Measurements from ENCODE around the gene ALPI. TPM values are rescaled to one million over a fixed set of nuclear protein-coding genes. Genes with fewer than 3 reads are reported as not detected.

Gene ALPI
- total and polyA plus RNA-seq, 2 donors (not counting 3 experiments of a cell fraction or from before 2014, with no cell fraction given): not detected

GRCh38 chr2:232415138-232415690 is 40.7 kb upstream of the ALPI start:
- H3K9ac ChIP-seq (replicated peaks; ENCODE audit: extremely low read depth, insufficient read depth, low read length): no peak overlapping the region
- dilution Hi-C loops (cut with MboI; ENCODE audit: extremely low pct_ligation_motif_present, low sequenced_read_pairs): no loop called here
- no peak overlapping the region for H3K27ac ChIP-seq (ENCODE audit: insufficient read depth, low read depth, low read length)
- no peaks in the 10 kb centered on the region for H3K9me1 ChIP-seq (replicated peaks; ENCODE audit: control insufficient read depth, extremely low read depth, insufficient read depth, low read length)
- H4K20me1 ChIP-seq (replicated peaks; ENCODE audit: control insufficient read depth, extremely low read depth, insufficient read depth, low read length): no peaks in the 10 kb centered on the region
- ChIA-PET POLR2A (no interaction called here), CTCF (no interaction called here)
- no peak overlapping the region for H3K4me2 ChIP-seq (ENCODE audit: insufficient read depth, low read length)
- FAIRE-seq: no peak
- peaks cover 30 to 48% of the 10 kb centered on the region in 2 experiments for H3K27me3 ChIP-seq (ENCODE audit: control insufficient read depth in 2 of 2, insufficient read depth in 2 of 2, low read length in 2 of 2)
- no peaks in the 10 kb centered on the region for H3K36me3 ChIP-seq (ENCODE audit: control insufficient read depth in 2 of 2, extremely low read depth in 1 of 2, insufficient read depth in 2 of 2, low read length in 2 of 2)
- H3K79me2 ChIP-seq (ENCODE audit: control insufficient read depth, insufficient read depth, low read length): no peaks in the 10 kb centered on the region
- no peaks in the 10 kb centered on the region for H3K4me1 ChIP-seq (ENCODE audit: control insufficient read depth, extremely low read depth, insufficient read depth, low read length)
- no peak overlapping the region for H3K4me3 ChIP-seq (replicated peaks in 1 of 3; ENCODE audit: insufficient read depth in 1 of 3, low read depth in 1 of 3, low read length in 3 of 3)
- BruUV-seq (replicated peaks): no TSS peak
- intact Hi-C loops (cut with micrococcal nuclease): no loop called here
- TF ChIP-seq POLR2A (IDR thresholded peaks at IDR 0.05; ENCODE audit: low read depth, low read length) (no peak), FOS (IDR thresholded peaks at IDR 0.05; ENCODE audit: borderline replicate concordance, insufficient read depth, low read length) (no peak), CTCF (IDR thresholded peaks at IDR 0.05; ENCODE audit: extremely low read depth in 1 of 2, insufficient read depth in 1 of 2, low read depth in 1 of 2, low read length in 2 of 2) (no peak), EZH2 (IDR thresholded peaks at IDR 0.05; ENCODE audit: borderline replicate concordance, low read depth, low read length, severe bottlenecking) (no peak), POLR2AphosphoS5 (IDR thresholded peaks at IDR 0.05; ENCODE audit: insufficient read depth, low read depth, low read length) (no peak), GATA2 (IDR thresholded peaks at IDR 0.05; ENCODE audit: insufficient read depth, insufficient read length, low read depth, low read length) (no peak), JUN (IDR thresholded peaks at IDR 0.05; ENCODE audit: borderline replicate concordance, insufficient read depth, insufficient read length, low read depth) (no peak), MAX (IDR thresholded peaks at IDR 0.05; ENCODE audit: insufficient read depth, insufficient read length) (no peak), MYC (IDR thresholded peaks at IDR 0.05; ENCODE audit: low read depth, low read length) (no peak)
- no peaks in the 10 kb centered on the region for H3K9me3 ChIP-seq (replicated peaks; ENCODE audit: control insufficient read depth, insufficient read depth, low read length)
- DNase-seq (ENCODE audit: low read depth, low spot score): no peak
- no peak overlapping the region for H2AFZ ChIP-seq (ENCODE audit: low read depth, low read length)

All from endothelial cell of umbilical vein (primary cell).